Upper lobe of left lung (tissue), 6 donors: ENCODE results near the gene NRXN3. TPM values are rescaled to one million over a fixed set of nuclear protein-coding genes. Genes with fewer than 3 reads are reported as not detected.

Experiments
- ATAC-seq, 2 donors: fragments of 200-7000 bp; cut with Tn5 transposase; one replicate each; pipeline ENCODE4 v1.9.1; 2022; ENCODE audit warnings: mild to moderate bottlenecking in 2 of 2, moderate library complexity in 2 of 2; ENCODE audit not compliant: low FRiP score in 2 of 2
- DNase-seq, 2 donors: peaks; one replicate each; pipeline ENCODE4 v3.0.0-alpha.2; 2019 to 2020
- H3K27ac ChIP-seq, 4 donors: fragments of 200-600 bp; sonication (generic); one replicate each; pipeline ENCODE4 v1.5.1; 2016 to 2019
- H3K27me3 ChIP-seq, 4 donors: fragments of 200-600 bp; sonication (generic); one replicate each; pipeline ENCODE4 v1.5.1; 2017 to 2019
- H3K36me3 ChIP-seq, 4 donors: fragments of 200-600 bp; sonication (generic); one replicate each; pipeline ENCODE4 v1.5.1; 2016 to 2019
- H3K4me1 ChIP-seq, 4 donors: fragments of 200-600 bp; sonication (generic); one replicate each; pipeline ENCODE4 v1.5.1; 2018 to 2019
- H3K4me3 ChIP-seq, 4 donors: fragments of 200-600 bp; sonication (generic); one replicate each; pipeline ENCODE4 v1.5.1; 2017 to 2019; ENCODE audit warnings: mild to moderate bottlenecking in 2 of 4, moderate library complexity in 1 of 4
- H3K9me3 ChIP-seq, 4 donors: fragments of 200-600 bp; sonication (generic); one replicate each; pipeline ENCODE4 v1.5.1; 2018 to 2019
- EP300 ChIP-seq, 4 donors: sonication (generic); formaldehyde crosslinking; IDR thresholded peaks; one replicate each; pipeline ENCODE4 v1.5.1; 2017; ENCODE audit warnings: antibody characterized with exemption in 4 of 4, control low read depth in 2 of 4
- POLR2A ChIP-seq, 4 donors: fragments of 450-650 bp; IDR thresholded peaks; one replicate each; pipeline ENCODE4 v1.5.1; 2016 to 2017; ENCODE audit warnings: antibody characterized with exemption in 4 of 4, mild to moderate bottlenecking in 2 of 4
- POLR2AphosphoS5 ChIP-seq, 2 donors: sonication (generic); formaldehyde crosslinking; IDR thresholded peaks; one replicate each; pipeline ENCODE4 v1.5.1; 2017; ENCODE audit warnings: antibody characterized with exemption in 2 of 2
- WGBS, 2 donors: methylation state at CpG; one replicate each; pipeline ENCODE4 v1.1.5; 2017 to 2018; 5-methylcytosine and 5-hydroxymethylcytosine counted together
- total RNA-seq, 6 donors: library from RNA; depleted of rRNA in 4 of 6; stranded (reverse); fragments of >200 nt in 4 of 6; gene quantifications; one replicate each; pipeline versions ENCODE4 v1.1.0 to v1.2.1, GENCODE V29; 2016 to 2021
- TF ChIP-seq, protein P1 (sequence below), 6 experiments: fragments of 450-650 bp in 4 of 6; fragments of 200-600 bp in 2 of 6; sonication (generic) in 2 of 6; IDR thresholded peaks; one replicate each; pipeline ENCODE4 v1.5.1; 2016 to 2019; ENCODE audit warnings: antibody characterized with exemption in 6 of 6
- donor health status: DM: no; HTN: no; CAD: no; lungs with moderate emphysema.
- donor health status: DM: no; HTN: yes; CAD: no; lungs with severe emphysema.

Gene NRXN3
- total RNA-seq, 6 donors from 2014 or later = 4.4 to 14.9 (median 7.2) TPM

DNA sequence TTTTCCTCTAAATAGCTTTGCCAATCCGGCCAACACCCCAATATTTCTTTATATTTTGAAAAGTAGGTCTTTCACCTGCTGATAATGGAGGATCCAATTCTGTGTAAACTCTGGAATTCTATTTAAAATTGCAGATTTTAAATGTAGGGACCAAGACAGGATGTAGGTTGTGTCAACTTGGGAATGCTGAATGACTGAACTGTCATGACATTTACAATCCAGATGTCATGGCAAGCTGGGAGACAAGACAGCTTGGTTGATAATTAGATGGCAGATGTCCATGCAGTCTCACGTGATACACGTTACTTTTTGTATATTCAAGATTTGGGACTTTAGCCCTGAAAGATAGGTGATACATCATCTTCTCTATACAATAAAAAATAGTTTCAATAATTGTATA lies 1564.0 kb downstream of the NRXN3 start:
- no peak for DNase-seq
- Histone ChIP-seq H3K27ac (no peak overlapping the region), H3K27me3 (no peaks in the 10 kb centered on the region), H3K4me3 (no peak overlapping the region), H3K9me3 (peaks cover 0 to 16% (median 12%) of the 10 kb centered on the region in 4 donors), H3K36me3 (no peaks in the 10 kb centered on the region), H3K4me1 (no peaks in the 10 kb centered on the region)
- no peak for TF ChIP-seq EP300 (IDR thresholded peaks at IDR 0.05)
- TF ChIP-seq POLR2A (IDR thresholded peaks at IDR 0.05) = no peak
- TF ChIP-seq POLR2AphosphoS5 (IDR thresholded peaks at IDR 0.05) = no peak
- TF ChIP-seq, protein P1, sequence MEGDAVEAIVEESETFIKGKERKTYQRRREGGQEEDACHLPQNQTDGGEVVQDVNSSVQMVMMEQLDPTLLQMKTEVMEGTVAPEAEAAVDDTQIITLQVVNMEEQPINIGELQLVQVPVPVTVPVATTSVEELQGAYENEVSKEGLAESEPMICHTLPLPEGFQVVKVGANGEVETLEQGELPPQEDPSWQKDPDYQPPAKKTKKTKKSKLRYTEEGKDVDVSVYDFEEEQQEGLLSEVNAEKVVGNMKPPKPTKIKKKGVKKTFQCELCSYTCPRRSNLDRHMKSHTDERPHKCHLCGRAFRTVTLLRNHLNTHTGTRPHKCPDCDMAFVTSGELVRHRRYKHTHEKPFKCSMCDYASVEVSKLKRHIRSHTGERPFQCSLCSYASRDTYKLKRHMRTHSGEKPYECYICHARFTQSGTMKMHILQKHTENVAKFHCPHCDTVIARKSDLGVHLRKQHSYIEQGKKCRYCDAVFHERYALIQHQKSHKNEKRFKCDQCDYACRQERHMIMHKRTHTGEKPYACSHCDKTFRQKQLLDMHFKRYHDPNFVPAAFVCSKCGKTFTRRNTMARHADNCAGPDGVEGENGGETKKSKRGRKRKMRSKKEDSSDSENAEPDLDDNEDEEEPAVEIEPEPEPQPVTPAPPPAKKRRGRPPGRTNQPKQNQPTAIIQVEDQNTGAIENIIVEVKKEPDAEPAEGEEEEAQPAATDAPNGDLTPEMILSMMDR (IDR thresholded peaks at IDR 0.05) = no peak
- WGBS, 2 donors = 85 to 86% methylated on average over 3 of the region's 3 CpGs
- no peak for ATAC-seq

DNA sequence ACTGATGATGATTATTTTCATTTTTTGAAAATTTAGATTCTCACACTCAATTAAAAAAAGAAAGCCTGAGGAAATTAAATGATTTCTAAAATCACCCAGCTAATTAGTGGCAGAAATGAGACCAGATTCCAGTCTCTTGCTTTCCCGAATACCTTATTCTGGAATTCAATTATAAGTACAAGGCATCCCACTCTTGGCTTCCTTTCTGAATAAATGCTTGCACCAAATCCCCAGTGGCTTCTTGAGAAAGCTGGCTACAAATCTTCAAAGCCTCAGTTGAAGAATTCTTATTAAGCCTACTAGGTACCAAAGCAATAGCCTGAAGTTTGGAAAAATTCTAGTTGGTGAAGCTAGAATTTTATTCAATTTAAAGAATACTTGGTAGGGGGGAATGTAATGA lies 1564.5 kb downstream of the NRXN3 start:
- Histone ChIP-seq H3K36me3 (no peaks in the 10 kb centered on the region), H3K4me3 (no peak overlapping the region), H3K9me3 (peaks cover 0 to 16% (median 12%) of the 10 kb centered on the region in 4 donors), H3K4me1 (no peaks in the 10 kb centered on the region), H3K27ac (no peak overlapping the region), H3K27me3 (no peaks in the 10 kb centered on the region)
- no peak for ATAC-seq
- WGBS, 2 donors = 97 to 100% methylated on average over 1 of the region's 1 CpG
- DNase-seq = no peak
- TF ChIP-seq POLR2AphosphoS5 (IDR thresholded peaks at IDR 0.05) = no peak
- no peak for TF ChIP-seq EP300 (IDR thresholded peaks at IDR 0.05)

DNA sequence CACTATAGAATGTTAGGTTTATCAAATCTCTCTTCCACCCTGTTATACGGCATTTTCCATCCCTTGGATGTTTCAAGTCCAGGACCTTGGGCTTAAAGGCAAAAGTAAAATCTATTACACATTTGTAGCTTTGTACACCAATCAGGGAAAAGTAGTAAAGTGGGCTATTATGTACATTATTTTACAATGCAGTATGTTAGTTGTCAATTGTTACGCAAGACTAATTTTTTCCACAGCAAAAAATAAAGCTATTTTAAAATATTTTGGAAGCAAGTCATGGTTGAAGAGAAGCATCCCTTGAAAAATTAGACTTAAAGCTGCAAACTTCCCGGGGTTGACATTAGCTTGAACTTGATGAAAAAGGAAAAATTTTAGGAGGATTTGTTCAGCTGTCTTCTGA lies 1564.9 kb downstream of the NRXN3 start:
- ATAC-seq (no peak), DNase-seq (no peak)
- WGBS, 2 donors = 79 to 85% methylated on average over 3 of the region's 3 CpGs

DNA sequence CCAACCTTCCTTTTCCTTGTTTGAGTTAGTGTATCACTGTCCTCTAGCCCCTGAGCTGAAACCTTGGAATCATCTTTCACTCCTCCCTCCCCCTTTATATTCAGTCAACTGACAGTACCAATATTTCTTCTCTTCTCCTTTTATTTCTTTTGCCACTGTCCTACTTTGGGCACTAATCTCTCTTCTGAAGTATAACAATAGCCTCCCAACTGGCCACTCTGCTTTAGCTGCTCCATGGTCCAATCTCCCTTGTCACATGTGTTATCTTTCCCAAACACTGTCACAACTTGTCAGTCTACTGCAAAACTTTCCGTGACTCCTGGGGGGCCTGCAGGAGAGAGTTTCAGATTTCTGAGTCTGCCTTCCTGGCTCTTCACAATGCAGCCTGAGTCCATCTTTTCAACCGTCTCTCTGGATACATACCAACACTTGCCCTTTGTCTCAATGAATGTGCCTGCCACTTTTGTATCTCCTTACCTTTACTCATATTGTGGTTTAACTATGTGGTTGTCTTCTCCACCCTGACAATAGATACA lies 1570.0 kb downstream of the NRXN3 start:
- WGBS, 2 donors = 58 to 59% methylated on average over 2 of the region's 2 CpGs
- Histone ChIP-seq H3K9me3 (peaks cover 0 to 16% (median 12%) of the 10 kb centered on the region in 4 donors), H3K27me3 (no peaks in the 10 kb centered on the region), H3K4me3 (no peak overlapping the region), H3K36me3 (no peaks in the 10 kb centered on the region), H3K4me1 (no peaks in the 10 kb centered on the region), H3K27ac (no peak overlapping the region)
- ATAC-seq = no peak
- no peak for DNase-seq
- no peak for TF ChIP-seq EP300 (IDR thresholded peaks at IDR 0.05)
- TF ChIP-seq POLR2AphosphoS5 (IDR thresholded peaks at IDR 0.05) = no peak
- TF ChIP-seq, protein P1 (IDR thresholded peaks at IDR 0.05) = no peak
- no peak for TF ChIP-seq POLR2A (IDR thresholded peaks at IDR 0.05)

More for the DNA sequence above, 1564.9 kb downstream of the NRXN3 start:
- H3K9me3 ChIP-seq = peaks cover 0 to 16% (median 12%) of the 10 kb centered on the region in 4 donors
- H3K4me3 ChIP-seq = no peak overlapping the region
- TF ChIP-seq, protein P1 (IDR thresholded peaks at IDR 0.05) = no peak
- TF ChIP-seq EP300 (IDR thresholded peaks at IDR 0.05) = no peak
- TF ChIP-seq POLR2AphosphoS5 (IDR thresholded peaks at IDR 0.05) = no peak
- no peak for TF ChIP-seq POLR2A (IDR thresholded peaks at IDR 0.05)
- no peaks in the 10 kb centered on the region for H3K36me3 ChIP-seq
- H3K27me3 ChIP-seq = no peaks in the 10 kb centered on the region
- H3K27ac ChIP-seq = no peak overlapping the region
- no peaks in the 10 kb centered on the region for H3K4me1 ChIP-seq

DNA sequence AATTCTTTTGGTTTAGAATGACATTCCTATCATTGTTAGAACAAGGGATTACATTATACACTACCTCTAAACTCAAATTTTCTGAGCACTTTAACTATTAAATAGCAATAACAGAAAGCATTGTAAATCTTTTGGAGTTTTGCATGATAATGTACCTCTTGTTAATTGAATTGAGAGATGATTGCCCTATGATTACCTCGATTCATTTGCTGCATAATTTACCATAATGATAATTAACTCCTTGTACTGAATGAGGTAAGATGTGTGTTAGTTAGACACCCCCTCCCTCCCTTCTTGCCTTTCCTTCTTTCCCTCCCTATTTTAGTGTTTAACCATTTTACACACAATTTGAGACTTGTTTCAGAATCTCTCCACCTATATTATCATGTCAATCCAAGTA lies 1572.0 kb downstream of the NRXN3 start:
- Histone ChIP-seq H3K27ac (no peak overlapping the region), H3K36me3 (no peaks in the 10 kb centered on the region), H3K9me3 (peaks cover 0 to 3% (median 1%) of the 10 kb centered on the region in 4 donors), H3K4me1 (no peaks in the 10 kb centered on the region), H3K4me3 (no peak overlapping the region), H3K27me3 (no peaks in the 10 kb centered on the region)
- ATAC-seq = no peak
- no peak for DNase-seq
- WGBS, 2 donors = 84 to 91% methylated on average over 1 of the region's 1 CpG
- TF ChIP-seq EP300 (IDR thresholded peaks at IDR 0.05) (no peak), POLR2AphosphoS5 (IDR thresholded peaks at IDR 0.05) (no peak), POLR2A (IDR thresholded peaks at IDR 0.05) (no peak)
- TF ChIP-seq, protein P1 (IDR thresholded peaks at IDR 0.05) = no peak
